ENCODE measurements around the gene NDUFB2. TPM values are rescaled to one million over a fixed set of nuclear protein-coding genes. Genes with fewer than 3 reads are reported as not detected.
A peak's percentile ranks its signal among the peaks of the same experiment; 100 is the strongest.

The NDUFB2 gene
- total RNA-seq, 2 donors from 2014 or later, result 180 to 202 TPM

DNA sequence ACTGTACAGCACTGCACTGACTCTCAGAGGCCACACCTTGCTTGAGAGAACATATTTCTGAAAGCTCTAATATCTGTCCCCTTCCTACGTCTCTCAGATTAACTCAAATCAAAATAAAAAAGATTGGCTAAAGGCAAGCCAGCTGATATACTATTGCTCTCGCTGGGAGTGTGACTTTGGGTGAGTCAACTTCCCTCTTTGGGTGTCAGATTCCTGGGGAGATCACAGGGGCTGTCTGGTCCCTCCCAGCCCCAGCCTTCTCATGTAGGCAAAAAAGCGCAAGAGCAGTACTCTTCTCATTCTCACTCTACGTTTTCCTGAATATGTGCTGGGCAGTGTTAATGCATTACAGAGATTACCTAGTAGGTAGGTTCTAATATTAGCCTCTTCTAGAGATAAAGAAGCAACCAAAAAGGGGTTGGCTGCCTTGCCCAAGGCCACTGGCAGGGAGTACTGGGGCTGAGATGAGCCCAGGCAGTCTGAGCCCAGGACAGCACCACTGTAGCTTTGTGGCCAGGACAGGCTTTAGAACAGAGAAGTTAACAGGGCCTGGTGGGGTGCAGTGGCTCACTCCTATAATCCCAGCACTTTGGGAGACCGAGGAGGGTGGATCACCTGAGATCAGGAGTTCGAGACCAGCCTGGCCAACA is 46.8 kb upstream of the NDUFB2 start:
- Mint-ChIP-seq H3K4me1 (peaks cover 15% of the 10 kb centered on the region), H3K27ac (no peak overlapping the region), H3K36me3 (ENCODE audit: low read depth) (no peaks in the 10 kb centered on the region), H3K27me3 (ENCODE audit: insufficient read depth) (no peaks in the 10 kb centered on the region), H3K9me3 (no peaks in the 10 kb centered on the region), H3K4me3 (no peak overlapping the region)
- Histone ChIP-seq H3K36me3 (ENCODE audit: control insufficient read depth, insufficient read depth, low read length) (no peaks in the 10 kb centered on the region), H3K9ac (ENCODE audit: extremely low read depth, low read length, poor library complexity, severe bottlenecking) (no peak overlapping the region), H3K4me3 (ENCODE audit: low read length) (no peak overlapping the region), H3K9me3 (ENCODE audit: control insufficient read depth, low read length) (no peaks in the 10 kb centered on the region), H3K27ac (ENCODE audit: low read depth, low read length) (no peak overlapping the region), H3K27me3 (ENCODE audit: control insufficient read depth, insufficient read depth, low read length, poor library complexity, severe bottlenecking) (no peaks in the 10 kb centered on the region), H3K4me1 (ENCODE audit: control insufficient read depth, insufficient read depth, low read length) (peaks cover 3% of the 10 kb centered on the region)
- TF ChIP-seq, protein P1, sequence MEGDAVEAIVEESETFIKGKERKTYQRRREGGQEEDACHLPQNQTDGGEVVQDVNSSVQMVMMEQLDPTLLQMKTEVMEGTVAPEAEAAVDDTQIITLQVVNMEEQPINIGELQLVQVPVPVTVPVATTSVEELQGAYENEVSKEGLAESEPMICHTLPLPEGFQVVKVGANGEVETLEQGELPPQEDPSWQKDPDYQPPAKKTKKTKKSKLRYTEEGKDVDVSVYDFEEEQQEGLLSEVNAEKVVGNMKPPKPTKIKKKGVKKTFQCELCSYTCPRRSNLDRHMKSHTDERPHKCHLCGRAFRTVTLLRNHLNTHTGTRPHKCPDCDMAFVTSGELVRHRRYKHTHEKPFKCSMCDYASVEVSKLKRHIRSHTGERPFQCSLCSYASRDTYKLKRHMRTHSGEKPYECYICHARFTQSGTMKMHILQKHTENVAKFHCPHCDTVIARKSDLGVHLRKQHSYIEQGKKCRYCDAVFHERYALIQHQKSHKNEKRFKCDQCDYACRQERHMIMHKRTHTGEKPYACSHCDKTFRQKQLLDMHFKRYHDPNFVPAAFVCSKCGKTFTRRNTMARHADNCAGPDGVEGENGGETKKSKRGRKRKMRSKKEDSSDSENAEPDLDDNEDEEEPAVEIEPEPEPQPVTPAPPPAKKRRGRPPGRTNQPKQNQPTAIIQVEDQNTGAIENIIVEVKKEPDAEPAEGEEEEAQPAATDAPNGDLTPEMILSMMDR (conservative IDR thresholded peaks at IDR 0.05), result no peak
- WGBS, 2 experiments (ENCODE audit: insufficient coverage in 1 of 2, insufficient read length in 1 of 2), result 79 to 88% methylated on average over 3 to 6 of the region's 6 CpGs
- DNase-seq, result no peak

DNA sequence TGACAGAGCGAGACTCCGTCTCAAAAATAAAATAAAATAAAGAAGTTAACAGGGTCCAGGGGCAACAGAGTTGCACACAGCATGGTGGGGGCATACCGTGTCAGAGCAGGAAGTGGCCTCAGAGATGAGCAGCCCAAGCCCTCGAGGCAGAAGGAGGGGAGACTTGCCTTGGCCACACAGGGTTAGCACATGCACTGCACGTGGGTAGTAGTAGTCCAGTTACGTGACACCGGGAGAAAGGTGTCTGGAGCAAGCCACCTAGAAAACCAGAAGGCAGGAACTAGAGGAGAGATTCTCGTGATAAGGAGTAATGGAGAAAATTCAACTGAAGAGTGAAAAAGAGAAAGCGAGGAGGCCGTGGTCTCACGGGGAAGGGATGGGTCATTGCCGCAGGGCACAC is 46.1 kb upstream of the NDUFB2 start:
- H3K27ac ChIP-seq (ENCODE audit: low read depth, low read length), result no peak overlapping the region
- no peaks in the 10 kb centered on the region for H3K36me3 ChIP-seq (ENCODE audit: control insufficient read depth, insufficient read depth, low read length)
- H3K4me3 ChIP-seq (ENCODE audit: low read length), result no peak overlapping the region
- no peak for DNase-seq
- H3K9me3 ChIP-seq (ENCODE audit: control insufficient read depth, low read length), result no peaks in the 10 kb centered on the region
- H3K36me3 Mint-ChIP-seq (ENCODE audit: low read depth), result no peaks in the 10 kb centered on the region
- H3K27me3 ChIP-seq (ENCODE audit: control insufficient read depth, insufficient read depth, low read length, poor library complexity, severe bottlenecking), result no peaks in the 10 kb centered on the region
- H3K4me3 Mint-ChIP-seq, result no peak overlapping the region
- 91% methylated on average over 9 to 12 of the region's 12 CpGs for WGBS, 2 experiments (ENCODE audit: insufficient coverage in 1 of 2, insufficient read length in 1 of 2)
- peaks cover 15% of the 10 kb centered on the region for H3K4me1 Mint-ChIP-seq
- no peaks in the 10 kb centered on the region for H3K27me3 Mint-ChIP-seq (ENCODE audit: insufficient read depth)
- H3K4me1 ChIP-seq (ENCODE audit: control insufficient read depth, insufficient read depth, low read length), result peaks cover 3% of the 10 kb centered on the region
- TF ChIP-seq, protein P1 (conservative IDR thresholded peaks at IDR 0.05), result no peak
- H3K27ac Mint-ChIP-seq, result no peak overlapping the region
- H3K9ac ChIP-seq (ENCODE audit: extremely low read depth, low read length, poor library complexity, severe bottlenecking), result no peak overlapping the region
- no peaks in the 10 kb centered on the region for H3K9me3 Mint-ChIP-seq

- no peaks in the 10 kb centered on the region for H3K9me3 Mint-ChIP-seq
- H3K4me3 Mint-ChIP-seq, result no peak overlapping the region
- no peaks in the 10 kb centered on the region for H3K36me3 ChIP-seq (ENCODE audit: control insufficient read depth, insufficient read depth, low read length)
- H3K9ac ChIP-seq (ENCODE audit: extremely low read depth, low read length, poor library complexity, severe bottlenecking), result no peak overlapping the region
- TF ChIP-seq, protein P1 (conservative IDR thresholded peaks at IDR 0.05), result peak; percentile 90
- no peaks in the 10 kb centered on the region for H3K27me3 Mint-ChIP-seq (ENCODE audit: insufficient read depth)
- DNase-seq, result peak; percentile 90
- 20 to 42% methylated on average over 9 to 15 of the region's 15 CpGs for WGBS, 2 experiments (ENCODE audit: insufficient coverage in 1 of 2, insufficient read length in 1 of 2)
- H3K4me3 ChIP-seq (ENCODE audit: low read length), result no peak overlapping the region
- no peak overlapping the region for H3K27ac ChIP-seq (ENCODE audit: low read depth, low read length)
- H3K9me3 ChIP-seq (ENCODE audit: control insufficient read depth, low read length), result no peaks in the 10 kb centered on the region
- H3K4me1 Mint-ChIP-seq, result peaks cover 15% of the 10 kb centered on the region
- no peaks in the 10 kb centered on the region for H3K27me3 ChIP-seq (ENCODE audit: control insufficient read depth, insufficient read depth, low read length, poor library complexity, severe bottlenecking)
- no peaks in the 10 kb centered on the region for H3K36me3 Mint-ChIP-seq (ENCODE audit: low read depth)
- H3K4me1 ChIP-seq (ENCODE audit: control insufficient read depth, insufficient read depth, low read length), result peaks cover 3% of the 10 kb centered on the region
- H3K27ac Mint-ChIP-seq, result no peak overlapping the region
Observed at GRCh38 chr7:140653319-140654108, 43.0 kb upstream of the NDUFB2 start.

Data from endodermal cell (in vitro differentiated cells).